Activated naive CD4-positive, alpha-beta T cell treated with anti-CD3 and anti-CD28 coated beads for 36 hours (primary cell): Measurements from ENCODE around the gene KIF26A. TPM values are rescaled to one million over a fixed set of nuclear protein-coding genes. Genes with fewer than 3 reads are reported as not detected.
"Not testable (repeated sequence)": the region's sequence is repeated elsewhere in the genome, so short reads cannot be mapped to it uniquely, and the experiment has no call there.

Experiments
- CTCF ChIA-PET: fragments of 350-600 bp; sonication (Branson Sonifier 250); formaldehyde crosslinking; loops from one replicate; lab custom pipeline; 2021; ENCODE audit warnings: antibody characterized with exemption; lab: Charles Lee
- DNase-seq: peaks from one replicate; pipeline ENCODE4 v3.0.0-alpha.2; 2020
- H3K27ac Mint-ChIP-seq: one replicate; pipeline ENCODE4 v1.8.0; 2021; ENCODE audit warnings: mild to moderate bottlenecking, mixed read lengths
- H3K27me3 Mint-ChIP-seq: one replicate; pipeline ENCODE4 v1.8.0; 2021; ENCODE audit warnings: low read depth, mixed read lengths
- H3K36me3 Mint-ChIP-seq: one replicate; pipeline ENCODE4 v1.8.0; 2021; ENCODE audit warnings: low read depth, mixed read lengths
- H3K4me1 Mint-ChIP-seq: one replicate; pipeline ENCODE4 v1.8.0; 2021; ENCODE audit warnings: low read depth, mixed read lengths
- H3K4me3 Mint-ChIP-seq: one replicate; pipeline ENCODE4 v1.8.0; 2021; ENCODE audit warnings: mild to moderate bottlenecking, moderate library complexity, mixed read lengths
- H3K9me3 Mint-ChIP-seq: one replicate; pipeline ENCODE4 v1.8.0; 2021; ENCODE audit warnings: mixed read lengths
- intact Hi-C: fragments of 100-400 bp; cut with micrococcal nuclease; formaldehyde crosslinking; loops from one replicate; pipeline ENCODE4 v1.15.1; 2023
- total RNA-seq, 2 experiments: library from RNA; stranded (reverse); gene quantifications; one replicate each; pipeline ENCODE4 v1.2.3, GENCODE V29; 2021

Gene KIF26A
- total RNA-seq, 2 experiments from 2014 or later, result 0.07 TPM

- Mint-ChIP-seq H3K4me3 (no peak overlapping the region), H3K36me3 (no peaks in the 10 kb centered on the region), H3K4me1 (no peaks in the 10 kb centered on the region), H3K9me3 (no peaks in the 10 kb centered on the region), H3K27ac (no peak overlapping the region), H3K27me3 (no peaks in the 10 kb centered on the region)
- CTCF ChIA-PET, result no interaction called here
- DNase-seq, result no peak
- intact Hi-C loops, result no loop called here
Observed at GRCh38 chr14:104207142-104208014, 69.0 kb downstream of the KIF26A start.

- CTCF ChIA-PET, intact Hi-C loops, H3K4me3 Mint-ChIP-seq, H3K27me3 Mint-ChIP-seq, DNase-seq, H3K9me3 Mint-ChIP-seq, H3K4me1 Mint-ChIP-seq, H3K27ac Mint-ChIP-seq, H3K36me3 Mint-ChIP-seq: not testable (repeated sequence)
Observed at GRCh38 chr14:104208015-104208295, 69.6 kb downstream of the KIF26A start.

GRCh38 chr14:104208331-104208730, 69.9 kb downstream of the KIF26A start:
- DNase-seq, H3K36me3 Mint-ChIP-seq, H3K9me3 Mint-ChIP-seq, intact Hi-C loops, H3K27ac Mint-ChIP-seq, CTCF ChIA-PET, H3K4me3 Mint-ChIP-seq, H3K4me1 Mint-ChIP-seq, H3K27me3 Mint-ChIP-seq: not testable (repeated sequence)

GRCh38 chr14:104209071-104209470, 70.7 kb downstream of the KIF26A start:
- H3K4me1 Mint-ChIP-seq, CTCF ChIA-PET, intact Hi-C loops, H3K27ac Mint-ChIP-seq, H3K9me3 Mint-ChIP-seq, H3K36me3 Mint-ChIP-seq, H3K4me3 Mint-ChIP-seq, DNase-seq, H3K27me3 Mint-ChIP-seq: not testable (repeated sequence)

GRCh38 chr14:104209985-104210816, 71.8 kb downstream of the KIF26A start:
- no peaks in the 10 kb centered on the region for H3K9me3 Mint-ChIP-seq
- H3K4me1 Mint-ChIP-seq, result no peaks in the 10 kb centered on the region
- H3K36me3 Mint-ChIP-seq, result no peaks in the 10 kb centered on the region
- CTCF ChIA-PET, result no interaction called here
- H3K27ac Mint-ChIP-seq, result no peak overlapping the region
- intact Hi-C loops, result no loop called here
- no peak overlapping the region for H3K4me3 Mint-ChIP-seq
- H3K27me3 Mint-ChIP-seq, result peaks cover 4% of the 10 kb centered on the region
- DNase-seq, result no peak

GRCh38 chr14:104210817-104211195, 72.4 kb downstream of the KIF26A start:
- CTCF ChIA-PET, result no interaction called here

GRCh38 chr14:104211215-104211614, 72.8 kb downstream of the KIF26A start:
- intact Hi-C loops, result no loop called here
- DNase-seq, result no peak
- Mint-ChIP-seq H3K36me3 (no peaks in the 10 kb centered on the region), H3K4me3 (no peak overlapping the region), H3K27ac (no peak overlapping the region), H3K27me3 (peaks cover 4% of the 10 kb centered on the region), H3K9me3 (no peaks in the 10 kb centered on the region), H3K4me1 (no peaks in the 10 kb centered on the region)
- CTCF ChIA-PET, result no interaction called here

More at GRCh38 chr14:104210817-104211195, 72.4 kb downstream of the KIF26A start:
- Mint-ChIP-seq H3K9me3 (no peaks in the 10 kb centered on the region), H3K27me3 (peaks cover 4% of the 10 kb centered on the region), H3K4me1 (no peaks in the 10 kb centered on the region), H3K4me3 (no peak overlapping the region), H3K27ac (no peak overlapping the region), H3K36me3 (no peaks in the 10 kb centered on the region)
- intact Hi-C loops, result no loop called here
- no peak for DNase-seq

- Mint-ChIP-seq H3K27ac (no peak overlapping the region), H3K9me3 (no peaks in the 10 kb centered on the region), H3K36me3 (no peaks in the 10 kb centered on the region), H3K27me3 (peaks cover 4% of the 10 kb centered on the region), H3K4me1 (no peaks in the 10 kb centered on the region), H3K4me3 (no peak overlapping the region)
- CTCF ChIA-PET, result no interaction called here
- DNase-seq, result no peak
- intact Hi-C loops, result no loop called here
Observed at GRCh38 chr14:104211741-104212140, 73.4 kb downstream of the KIF26A start.

GRCh38 chr14:104212206-104213095, 74.1 kb downstream of the KIF26A start:
- CTCF ChIA-PET, result no interaction called here

GRCh38 chr14:104213301-104214034, 75.1 kb downstream of the KIF26A start:
- Mint-ChIP-seq H3K4me3 (no peak overlapping the region), H3K27ac (no peak overlapping the region), H3K27me3 (peaks cover 4% of the 10 kb centered on the region), H3K36me3 (no peaks in the 10 kb centered on the region), H3K9me3 (no peaks in the 10 kb centered on the region), H3K4me1 (no peaks in the 10 kb centered on the region)
- no peak for DNase-seq
- intact Hi-C loops, result no loop called here
- CTCF ChIA-PET, result interaction anchor here (0.5 kb wide), 1 partner anchor 136 kb away, joined by 3 read pairs; no protein-coding TSS in a partner anchor

More at GRCh38 chr14:104212206-104213095, 74.1 kb downstream of the KIF26A start:
- intact Hi-C loops, result no loop called here
- H3K27ac Mint-ChIP-seq, result no peak overlapping the region
- H3K4me3 Mint-ChIP-seq, result no peak overlapping the region
- H3K36me3 Mint-ChIP-seq, result no peaks in the 10 kb centered on the region
- peaks cover 4% of the 10 kb centered on the region for H3K27me3 Mint-ChIP-seq
- no peak for DNase-seq
- no peaks in the 10 kb centered on the region for H3K4me1 Mint-ChIP-seq
- H3K9me3 Mint-ChIP-seq, result no peaks in the 10 kb centered on the region

- no peak for DNase-seq
- Mint-ChIP-seq H3K9me3 (no peaks in the 10 kb centered on the region), H3K27ac (no peak overlapping the region), H3K4me1 (no peaks in the 10 kb centered on the region), H3K4me3 (no peak overlapping the region), H3K36me3 (no peaks in the 10 kb centered on the region), H3K27me3 (peaks cover 7% of the 10 kb centered on the region)
- intact Hi-C loops, result no loop called here
- CTCF ChIA-PET, result interaction anchor here (0.7 kb wide), 1 partner anchor 16 kb away, joined by 5 read pairs; no protein-coding TSS in a partner anchor
Observed at GRCh38 chr14:104214431-104215218, 76.2 kb downstream of the KIF26A start.
